Osteoblast (primary cell): Measurements from ENCODE around the gene EPHA6. TPM values are rescaled to one million over a fixed set of nuclear protein-coding genes. Genes with fewer than 3 reads are reported as not detected.

Experiments used
- DNase-seq: peaks from one replicate; pipeline ENCODE4 v3.0.0; 2011; ENCODE audit warnings: low spot score, mixed read lengths; ENCODE audit not compliant: insufficient read length; ENCODE audit errors: missing footprints
- H2AFZ ChIP-seq: 2 replicates; pipeline ENCODE4 v1.6.0; 2011; ENCODE audit warnings: mild to moderate bottlenecking, low read length
- H3K27ac ChIP-seq: 2 replicates; pipeline ENCODE4 v1.5.1; 2011; ENCODE audit warnings: mild to moderate bottlenecking, low read depth, low read length, moderate library complexity
- H3K27me3 ChIP-seq: 2 replicates; pipeline ENCODE4 v1.6.0; 2012; ENCODE audit warnings: mild to moderate bottlenecking, control low read depth, inconsistent platforms, low read length, moderate library complexity; ENCODE audit not compliant: insufficient read depth
- H3K36me3 ChIP-seq: 2 replicates; pipeline ENCODE4 v1.5.1; 2011; ENCODE audit warnings: mild to moderate bottlenecking, low read length, control low read depth, moderate library complexity; ENCODE audit not compliant: insufficient read depth
- H3K4me1 ChIP-seq: 2 replicates; pipeline ENCODE4 v1.5.1; 2011; ENCODE audit warnings: mild to moderate bottlenecking, low read length, control low read depth, moderate library complexity; ENCODE audit not compliant: insufficient read depth
- H3K4me2 ChIP-seq: 2 replicates; pipeline ENCODE4 v1.6.0; 2011; ENCODE audit warnings: mild to moderate bottlenecking, low read length; ENCODE audit not compliant: insufficient read depth
- H3K4me3 ChIP-seq: fragments of 200-600 bp; sonication (generic); 3 replicates; pipeline ENCODE4 v1.5.1; 2012; ENCODE audit warnings: mild to moderate bottlenecking, low read length, inconsistent platforms; ENCODE audit not compliant: insufficient read depth
- H3K79me2 ChIP-seq: 2 replicates; pipeline ENCODE4 v1.6.0; 2012; ENCODE audit warnings: mild to moderate bottlenecking, low read length, control low read depth, inconsistent platforms; ENCODE audit not compliant: insufficient read depth
- H3K9me3 ChIP-seq: 2 replicates; pipeline ENCODE4 v1.5.1; 2011; ENCODE audit warnings: low read depth, low read length, control low read depth
- H4K20me1 ChIP-seq: 2 replicates; pipeline ENCODE4 v1.6.0; 2012; ENCODE audit warnings: mild to moderate bottlenecking, low read length, control low read depth; ENCODE audit not compliant: insufficient read depth
- CTCF ChIP-seq: IDR thresholded peaks from 2 replicates; pipeline ENCODE4 v1.5.1; 2011; ENCODE audit warnings: mild to moderate bottlenecking, low read depth, low read length, moderate library complexity; ENCODE audit errors: extremely low read depth
- total RNA-seq: library from RNA; depleted of rRNA; stranded (reverse); fragments of >200 nt; gene quantifications from 2 replicates; pipeline ENCODE4 v1.2.3, GENCODE V29; 2012

Gene EPHA6
- total RNA-seq, 1 donor: not detected

GRCh38 chr3:97706226-97706625, 891.8 kb downstream of the EPHA6 start:
- no peaks in the 10 kb centered on the region for H4K20me1 ChIP-seq
- no peaks in the 10 kb centered on the region for H3K79me2 ChIP-seq
- no peak for DNase-seq

GRCh38 chr3:97711654-97712053, 897.3 kb downstream of the EPHA6 start:
- no peak overlapping the region for H2AFZ ChIP-seq
- H3K36me3 ChIP-seq: no peaks in the 10 kb centered on the region
- no peaks in the 10 kb centered on the region for H3K79me2 ChIP-seq
- H3K4me3 ChIP-seq: no peak overlapping the region
- H4K20me1 ChIP-seq: no peaks in the 10 kb centered on the region
- H3K9me3 ChIP-seq: no peaks in the 10 kb centered on the region
- H3K27me3 ChIP-seq: no peaks in the 10 kb centered on the region
- H3K4me1 ChIP-seq: no peaks in the 10 kb centered on the region
- no peak overlapping the region for H3K4me2 ChIP-seq
- no peak for DNase-seq
- no peak overlapping the region for H3K27ac ChIP-seq
- TF ChIP-seq CTCF: no peak

More at GRCh38 chr3:97706226-97706625, 891.8 kb downstream of the EPHA6 start:
- H3K9me3 ChIP-seq: no peaks in the 10 kb centered on the region
- H3K27me3 ChIP-seq: no peaks in the 10 kb centered on the region
- H3K27ac ChIP-seq: no peak overlapping the region
- no peaks in the 10 kb centered on the region for H3K4me1 ChIP-seq
- H3K36me3 ChIP-seq: no peaks in the 10 kb centered on the region
- no peak overlapping the region for H3K4me2 ChIP-seq
- TF ChIP-seq CTCF: no peak
- no peak overlapping the region for H3K4me3 ChIP-seq
- no peak overlapping the region for H2AFZ ChIP-seq

- H2AFZ ChIP-seq: no peak overlapping the region
- H3K4me1 ChIP-seq: no peaks in the 10 kb centered on the region
- no peak overlapping the region for H3K27ac ChIP-seq
- H3K27me3 ChIP-seq: no peaks in the 10 kb centered on the region
- no peak overlapping the region for H3K4me3 ChIP-seq
- H3K79me2 ChIP-seq: no peaks in the 10 kb centered on the region
- no peak for DNase-seq
- TF ChIP-seq CTCF: no peak
- H3K36me3 ChIP-seq: no peaks in the 10 kb centered on the region
- H3K4me2 ChIP-seq: no peak overlapping the region
- no peaks in the 10 kb centered on the region for H3K9me3 ChIP-seq
- no peaks in the 10 kb centered on the region for H4K20me1 ChIP-seq
Measured at GRCh38 chr3:97712919-97713318, 898.5 kb downstream of the EPHA6 start.

- Histone ChIP-seq H3K4me3 (no peak overlapping the region), H4K20me1 (no peaks in the 10 kb centered on the region), H3K4me1 (no peaks in the 10 kb centered on the region), H3K27ac (no peak overlapping the region), H3K79me2 (no peaks in the 10 kb centered on the region), H3K4me2 (no peak overlapping the region), H2AFZ (no peak overlapping the region), H3K36me3 (no peaks in the 10 kb centered on the region), H3K27me3 (no peaks in the 10 kb centered on the region), H3K9me3 (no peaks in the 10 kb centered on the region)
- DNase-seq: no peak
- no peak for TF ChIP-seq CTCF
Measured at GRCh38 chr3:97713634-97714033, 899.2 kb downstream of the EPHA6 start.
